Choroid plexus epithelial cell (primary cell): ENCODE data around the gene RAI14.
A peak's percentile ranks its signal among the peaks of the same experiment; 100 is the strongest.

Experiments used
- DNase-seq: peaks from one replicate; pipeline ENCODE4 v3.0.0-alpha.2; 2010; ENCODE audit warnings: low read depth
- H3K4me3 ChIP-seq: 2 replicates; pipeline ENCODE4 v1.5.1; 2011; ENCODE audit warnings: low read depth, mild to moderate bottlenecking, control low read depth, low read length, moderate library complexity
- CTCF ChIP-seq: conservative IDR thresholded peaks from 2 replicates; pipeline ENCODE4 v1.5.1; 2011; ENCODE audit warnings: low read depth, mild to moderate bottlenecking, control low read depth, inconsistent platforms, low read length, moderate library complexity

The RAI14 gene

GRCh38 chr5:34648039-34648839 is 7.9 kb upstream of the RAI14 start:
- H3K4me3 ChIP-seq = no peak overlapping the region
- TF ChIP-seq CTCF = no peak
- DNase-seq = no peak

GRCh38 chr5:34648840-34649158 is 7.3 kb upstream of the RAI14 start:
- no peak for DNase-seq
- H3K4me3 ChIP-seq = no peak overlapping the region
- no peak for TF ChIP-seq CTCF

- no peak overlapping the region for H3K4me3 ChIP-seq
- TF ChIP-seq CTCF = no peak
- no peak for DNase-seq
Observed at GRCh38 chr5:34651791-34652190, 4.3 kb upstream of the RAI14 start.

GRCh38 chr5:34652466-34652865 is 3.7 kb upstream of the RAI14 start:
- no peak overlapping the region for H3K4me3 ChIP-seq
- no peak for DNase-seq
- no peak for TF ChIP-seq CTCF

- DNase-seq = peak; percentile 81
- no peak overlapping the region for H3K4me3 ChIP-seq
- peak; percentile 13 for TF ChIP-seq CTCF
Observed at GRCh38 chr5:34652914-34653313, 3.2 kb upstream of the RAI14 start.

- H3K4me3 ChIP-seq = no peak overlapping the region
- DNase-seq = no peak
- TF ChIP-seq CTCF = no peak
Observed at GRCh38 chr5:34653708-34654107, 2.4 kb upstream of the RAI14 start.

- no peak for TF ChIP-seq CTCF
- H3K4me3 ChIP-seq = peak overlapping the region; percentile 80
- peak; percentile 93 for DNase-seq
Observed at GRCh38 chr5:34655354-34655991, 655 bp upstream of the RAI14 start.
